Medulla oblongata (tissue), 1 donor: Measurements from ENCODE around the gene ID2.

Source experiments
- DNase-seq: peaks from one replicate; pipeline ENCODE4 v3.0.0-alpha.2; 2015; ENCODE audit errors: extremely low spot score

Gene ID2

DNA sequence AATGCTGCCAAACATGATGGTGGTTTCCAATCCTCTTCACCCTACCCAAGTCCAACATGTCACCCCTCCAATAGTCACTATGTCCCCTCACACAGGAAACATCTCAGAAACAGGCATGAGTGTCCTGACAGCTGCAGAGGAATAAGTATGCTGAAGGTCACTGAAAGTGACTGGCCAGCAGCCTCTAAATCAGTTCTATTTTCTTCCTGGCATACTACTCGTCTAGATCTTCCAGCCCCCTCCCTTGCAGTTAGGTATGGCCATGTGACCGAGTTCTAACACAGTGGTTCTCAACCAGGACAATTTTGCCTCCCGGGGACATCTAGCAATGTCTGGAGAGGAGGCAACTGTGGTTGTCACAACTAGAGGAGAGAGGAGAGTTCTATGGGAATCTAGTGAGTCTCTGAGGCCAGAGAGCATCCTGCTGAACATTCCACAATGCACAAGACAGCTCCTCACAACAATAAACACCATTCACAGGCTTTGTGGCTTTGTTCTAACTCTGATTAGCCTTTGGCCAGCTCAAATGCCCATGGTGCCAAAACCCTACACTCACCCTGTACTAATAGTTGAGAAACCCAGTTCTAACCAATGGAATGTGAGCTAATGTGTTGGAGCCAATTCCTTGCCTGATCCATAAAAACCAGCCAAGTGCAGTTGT, 12.6 kb upstream of the ID2 start:
- DNase-seq: peak; percentile 83

DNA sequence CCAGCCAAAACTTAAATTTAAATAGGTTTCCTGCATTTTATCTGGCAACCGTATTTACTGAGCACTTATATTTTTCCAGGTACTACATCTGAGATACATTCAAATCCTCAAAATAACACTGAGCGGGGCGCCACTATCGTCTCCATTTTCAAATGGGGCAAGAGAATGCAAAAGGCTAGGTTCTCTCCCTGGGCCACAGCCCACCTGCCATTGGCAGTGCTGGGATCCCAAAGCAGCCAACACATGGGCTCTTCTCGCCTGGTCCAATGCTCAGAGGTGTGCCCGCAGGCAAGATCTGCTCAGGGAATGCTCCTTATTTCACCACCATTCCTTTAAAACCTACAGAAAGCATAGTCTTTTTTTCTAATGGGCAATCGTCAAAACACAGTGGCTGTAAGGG, 11.3 kb upstream of the ID2 start:
- DNase-seq: no peak

DNA sequence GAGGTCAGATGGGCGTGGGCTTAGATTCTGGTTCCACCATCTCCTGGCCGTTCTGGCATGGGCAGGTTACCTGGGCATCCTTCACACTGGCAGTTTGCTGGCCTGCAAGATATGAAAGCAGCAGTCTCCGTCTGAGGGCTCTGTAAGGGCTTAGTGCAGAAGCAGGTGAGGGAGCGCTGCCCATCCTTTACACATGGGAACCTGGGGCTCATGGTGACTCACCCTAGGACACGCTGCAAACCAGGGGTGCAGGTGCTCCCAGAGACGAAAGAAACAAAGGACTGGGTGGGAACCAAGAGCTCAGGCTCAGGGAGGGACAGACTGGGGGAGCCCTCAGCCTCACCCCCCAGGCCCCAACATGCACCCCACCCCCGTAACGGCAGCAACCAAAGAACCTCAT, 10.7 kb upstream of the ID2 start:
- no peak for DNase-seq

- DNase-seq: no peak
Measured at GRCh38 chr2:8671802-8672201, 10.1 kb upstream of the ID2 start.

DNA sequence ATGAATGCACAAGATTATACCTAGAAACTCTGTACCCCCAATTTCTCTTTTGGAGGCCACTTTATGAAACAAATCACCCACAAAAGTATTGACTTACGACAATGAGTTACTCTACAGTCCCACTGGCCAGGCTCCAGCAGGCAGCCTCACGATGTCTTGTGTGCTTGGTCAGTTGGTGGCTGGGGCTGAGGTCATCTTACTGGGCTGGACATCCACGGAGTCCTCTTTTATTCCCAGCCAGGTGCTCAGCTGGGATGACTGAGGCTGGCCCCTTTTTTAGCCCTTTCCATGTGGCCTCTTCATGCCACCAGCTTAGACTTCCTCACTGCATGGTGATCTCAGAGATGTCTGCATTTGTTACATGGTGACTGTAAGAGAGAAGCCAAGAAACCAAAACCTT, 8.9 kb upstream of the ID2 start:
- no peak for DNase-seq

DNA sequence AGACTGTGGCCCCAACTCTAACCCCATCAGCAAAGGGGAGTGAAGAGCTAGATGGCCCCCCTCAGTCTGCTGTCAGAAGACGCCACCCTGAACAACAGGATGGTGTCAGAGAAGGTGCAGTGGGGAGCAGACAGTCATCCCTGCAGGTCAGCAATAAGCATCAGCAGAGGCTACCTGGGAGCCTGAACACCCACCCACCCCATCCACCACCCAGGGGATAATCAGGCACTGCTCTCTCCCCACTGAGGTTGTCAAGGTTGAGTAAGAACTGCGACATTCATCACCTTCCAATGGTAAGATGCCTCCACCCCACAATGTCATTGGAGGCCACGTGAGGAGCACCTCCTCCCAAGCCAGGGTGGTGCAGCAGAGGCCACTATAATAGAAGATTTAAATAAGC, 8.5 kb upstream of the ID2 start:
- no peak for DNase-seq

- no peak for DNase-seq
Measured at GRCh38 chr2:8674420-8675009, 7.3 kb upstream of the ID2 start.

- no peak for DNase-seq
Measured at GRCh38 chr2:8675543-8675942, 6.3 kb upstream of the ID2 start.

- peak; percentile 93 for DNase-seq
Measured at GRCh38 chr2:8676191-8676920, 5.5 kb upstream of the ID2 start.

GRCh38 chr2:8676921-8677645, 4.8 kb upstream of the ID2 start:
- peak; percentile 34 for DNase-seq

- DNase-seq: peak; percentile 60
Measured at GRCh38 chr2:8677646-8678592, 3.9 kb upstream of the ID2 start.

GRCh38 chr2:8678731-8679566, 2.9 kb upstream of the ID2 start:
- DNase-seq: peak; percentile 96

- no peak for DNase-seq
Measured at GRCh38 chr2:8679567-8679826, 2.4 kb upstream of the ID2 start.

DNA sequence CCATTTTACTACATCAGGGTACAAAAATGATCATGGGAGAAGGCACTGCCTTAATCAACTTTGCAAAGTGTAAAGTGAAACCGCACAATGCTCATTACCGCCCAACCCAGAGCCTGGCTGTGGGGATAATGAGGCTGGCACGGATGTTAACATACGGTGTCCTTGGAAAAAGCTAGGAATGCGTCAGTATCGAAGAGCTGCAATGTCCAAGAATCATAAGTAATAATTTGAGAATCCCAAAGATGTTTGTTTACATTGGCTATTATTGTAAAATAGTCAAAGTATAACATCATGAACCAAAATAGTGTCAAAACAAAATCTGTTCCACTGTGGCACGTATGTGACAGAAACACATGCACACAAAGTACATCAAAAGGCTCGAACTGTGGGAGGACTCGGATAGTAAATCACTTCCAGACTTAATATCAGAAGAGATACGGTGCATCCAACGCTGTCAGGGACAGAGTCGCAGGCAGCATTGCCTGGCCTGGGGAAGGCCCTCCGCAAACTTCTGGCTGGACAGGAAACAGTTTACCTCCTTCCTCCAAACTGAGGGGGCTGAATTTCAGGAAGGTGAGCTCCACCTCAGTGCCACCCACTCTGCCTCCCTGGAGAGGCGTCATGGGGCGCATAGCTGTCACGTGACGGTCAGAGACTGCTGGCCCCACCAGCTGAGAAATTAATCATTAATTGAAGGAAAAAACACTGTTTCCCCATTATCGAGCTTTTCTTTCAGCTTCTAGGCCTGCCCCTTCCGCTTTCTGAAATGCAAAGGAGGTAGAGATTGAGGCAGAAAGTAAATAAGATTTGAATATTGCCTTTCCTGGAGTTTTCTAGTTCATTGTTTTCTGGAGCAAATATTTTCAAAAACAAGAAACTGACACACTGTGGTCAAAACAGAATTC, 1.8 kb upstream of the ID2 start:
- peak; percentile 65 for DNase-seq

GRCh38 chr2:8680822-8681760, 765 bp upstream of the ID2 start:
- peak; percentile 71 for DNase-seq

GRCh38 chr2:8682719-8683667, 1.1 kb downstream of the ID2 start:
- peak; percentile 75 for DNase-seq

GRCh38 chr2:8684540-8684877, 2.7 kb downstream of the ID2 start:
- peak; percentile 76 for DNase-seq
